Measurements from ENCODE around the gene SLC38A9. TPM values are rescaled to one million over a fixed set of nuclear protein-coding genes. Genes with fewer than 3 reads are reported as not detected.

Gene SLC38A9
- total and polyA plus RNA-seq, 2 of the 8 experiments (the other 6 are each of a cell fraction or from before 2014, with no cell fraction given), result 29.2 to 43.7 TPM

- POLR2A ChIA-PET (ENCODE audit: partially characterized antibody), result no interaction called here
- TF ChIP-seq ZNF274 (IDR thresholded peaks at IDR 0.05; ENCODE audit: borderline replicate concordance, extremely low read depth, low read length) (no peak), RFX5 (IDR thresholded peaks at IDR 0.05; ENCODE audit: borderline replicate concordance, low read depth, low read length) (no peak), CEBPB (IDR thresholded peaks at IDR 0.05; ENCODE audit: low read depth, low read length) (no peak), CHD1 (IDR thresholded peaks at IDR 0.05; ENCODE audit: low read depth, low read length) (no peak), YY1 (IDR thresholded peaks at IDR 0.05; ENCODE audit: low read depth, low read length) (no peak), KDM1A (IDR thresholded peaks at IDR 0.05; ENCODE audit: borderline replicate concordance, low read length) (no peak), ATF3 (IDR thresholded peaks at IDR 0.05; ENCODE audit: insufficient read depth, low read depth, low read length) (no peak), RAD21 (IDR thresholded peaks at IDR 0.05 in 1 of 2, conservative IDR thresholded peaks at IDR 0.05 in 1 of 2; ENCODE audit: low read depth in 2 of 2, low read length in 2 of 2) (no peak), KDM5A (IDR thresholded peaks at IDR 0.05; ENCODE audit: low read length) (no peak), SIRT6 (IDR thresholded peaks at IDR 0.05; ENCODE audit: low read length) (no peak), TCF12 (IDR thresholded peaks at IDR 0.05; ENCODE audit: low read depth, low read length) (no peak)
Measured at GRCh38 chr5:55668356-55668755, 43.8 kb downstream of the SLC38A9 start.

More at GRCh38 chr5:55668356-55668755, 43.8 kb downstream of the SLC38A9 start:
- no peak overlapping the region for H3K4me2 ChIP-seq (ENCODE audit: insufficient read depth in 1 of 2, low read depth in 2 of 2, low read length in 2 of 2)
- H3K14ac ChIP-seq (ENCODE audit: insufficient read length), result no peak overlapping the region
- no peak overlapping the region for H4K5ac ChIP-seq (ENCODE audit: insufficient read length, low read depth, low read length)
- no peak overlapping the region for H3K56ac ChIP-seq (replicated peaks; ENCODE audit: insufficient read length, low read depth, low read length)
- H3K4ac ChIP-seq (replicated peaks; ENCODE audit: insufficient read length, low read depth, low read length), result no peak overlapping the region
- H3K9ac ChIP-seq (replicated peaks in 1 of 4; ENCODE audit: extremely low read depth in 1 of 4, low read depth in 3 of 4, low read length in 3 of 4), result no peak overlapping the region
- no peak overlapping the region for H2BK5ac ChIP-seq (ENCODE audit: low read depth, low read length)
- peaks cover 0 to 32% (median 2%) of the 10 kb centered on the region in 4 experiments; a peak in 5 of 8 replicates for H3K36me3 ChIP-seq (ENCODE audit: control insufficient read depth in 2 of 4, insufficient read depth in 4 of 4, low read length in 3 of 4)
- FAIRE-seq, result no peak
- no peaks in the 10 kb centered on the region for H3K79me1 ChIP-seq (ENCODE audit: low read depth, low read length)
- H3K4me3 ChIP-seq (ENCODE audit: extremely low read depth in 1 of 4, insufficient read depth in 2 of 4, low read depth in 3 of 4, low read length in 4 of 4), result no peak overlapping the region
- CTCF ChIA-PET (ENCODE audit: partially characterized antibody), result no interaction called here
- no peaks in the 10 kb centered on the region for H3K4me1 ChIP-seq (replicated peaks in 1 of 4; ENCODE audit: control insufficient read depth in 3 of 4, insufficient read depth in 4 of 4, low read length in 3 of 4)
- H2BK15ac ChIP-seq (ENCODE audit: low read length), result no peak overlapping the region
- H2AK5ac ChIP-seq (ENCODE audit: low read depth, low read length), result no peak overlapping the region
- no peaks in the 10 kb centered on the region for H3K23me2 ChIP-seq (ENCODE audit: low read depth, low read length)
- H3K79me2 ChIP-seq (ENCODE audit: control insufficient read depth in 1 of 2, insufficient read depth in 2 of 2, low read length in 2 of 2), result no peaks in the 10 kb centered on the region
- no peak overlapping the region for H2BK12ac ChIP-seq (ENCODE audit: low read depth, low read length)
- no peak overlapping the region for H3K18ac ChIP-seq (ENCODE audit: extremely low read depth, low read length)
- H2BK120ac ChIP-seq (replicated peaks; ENCODE audit: low read depth, low read length), result no peak overlapping the region
- H4K8ac ChIP-seq (ENCODE audit: extremely low read depth, insufficient read depth, low read length), result no peak overlapping the region
- no peak overlapping the region for H2BK20ac ChIP-seq (ENCODE audit: low read length)
- H3K27me3 ChIP-seq (replicated peaks in 1 of 4; ENCODE audit: control insufficient read depth in 3 of 4, extremely low read depth in 1 of 4, insufficient read depth in 3 of 4, low read length in 3 of 4), result no peaks in the 10 kb centered on the region
- no peak overlapping the region for H3K27ac ChIP-seq (ENCODE audit: low read depth, low read length)
- H4K20me1 ChIP-seq (replicated peaks in 1 of 2; ENCODE audit: control insufficient read depth in 1 of 2, insufficient read depth in 2 of 2, low read length in 2 of 2), result no peaks in the 10 kb centered on the region
- H4K91ac ChIP-seq (replicated peaks; ENCODE audit: insufficient read length, low read length), result no peak overlapping the region
- no peaks in the 10 kb centered on the region for H3K9me3 ChIP-seq (ENCODE audit: insufficient read depth in 2 of 2, low read depth in 1 of 2, low read length in 1 of 2)
- no peak for DNase-seq (ENCODE audit: low read depth in 1 of 2, low spot score in 2 of 2)
- no peak overlapping the region for H2AFZ ChIP-seq (ENCODE audit: low read length)
- no peak overlapping the region for H3K23ac ChIP-seq (ENCODE audit: insufficient read length)

Data from H1 (cell line).